GM19324 (cell line): ENCODE results near the gene BACE2.

ENCODE experiments used
- ATAC-seq: cut with Tn5 transposase; IDR thresholded peaks from one replicate; pipeline ENCODE4 v1.9.1; 2021; ENCODE audit warnings: mild to moderate bottlenecking, moderate library complexity; ENCODE audit not compliant: unreplicated experiment, low FRiP score

BACE2 gene

DNA sequence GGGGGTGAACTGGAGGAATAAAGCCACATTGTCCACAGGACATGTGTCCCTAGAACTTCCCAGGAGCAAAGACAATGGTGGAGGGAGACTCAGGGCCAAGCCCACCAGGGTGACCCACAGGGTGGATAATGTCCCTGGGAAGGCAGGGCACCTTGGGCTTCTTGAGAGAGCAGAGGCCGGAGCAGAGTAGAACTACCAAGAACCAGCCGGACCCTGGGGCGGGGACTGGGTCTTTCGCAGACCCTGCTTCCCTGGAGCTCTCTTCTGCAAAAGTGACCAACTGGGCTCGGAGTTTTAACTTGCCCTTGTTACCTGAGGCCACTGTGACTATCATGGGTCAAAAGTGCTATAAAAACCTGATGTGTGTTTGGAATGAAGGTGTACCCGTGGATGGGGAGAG is 147.8 kb downstream of the BACE2 start:
- ATAC-seq: no peak

DNA sequence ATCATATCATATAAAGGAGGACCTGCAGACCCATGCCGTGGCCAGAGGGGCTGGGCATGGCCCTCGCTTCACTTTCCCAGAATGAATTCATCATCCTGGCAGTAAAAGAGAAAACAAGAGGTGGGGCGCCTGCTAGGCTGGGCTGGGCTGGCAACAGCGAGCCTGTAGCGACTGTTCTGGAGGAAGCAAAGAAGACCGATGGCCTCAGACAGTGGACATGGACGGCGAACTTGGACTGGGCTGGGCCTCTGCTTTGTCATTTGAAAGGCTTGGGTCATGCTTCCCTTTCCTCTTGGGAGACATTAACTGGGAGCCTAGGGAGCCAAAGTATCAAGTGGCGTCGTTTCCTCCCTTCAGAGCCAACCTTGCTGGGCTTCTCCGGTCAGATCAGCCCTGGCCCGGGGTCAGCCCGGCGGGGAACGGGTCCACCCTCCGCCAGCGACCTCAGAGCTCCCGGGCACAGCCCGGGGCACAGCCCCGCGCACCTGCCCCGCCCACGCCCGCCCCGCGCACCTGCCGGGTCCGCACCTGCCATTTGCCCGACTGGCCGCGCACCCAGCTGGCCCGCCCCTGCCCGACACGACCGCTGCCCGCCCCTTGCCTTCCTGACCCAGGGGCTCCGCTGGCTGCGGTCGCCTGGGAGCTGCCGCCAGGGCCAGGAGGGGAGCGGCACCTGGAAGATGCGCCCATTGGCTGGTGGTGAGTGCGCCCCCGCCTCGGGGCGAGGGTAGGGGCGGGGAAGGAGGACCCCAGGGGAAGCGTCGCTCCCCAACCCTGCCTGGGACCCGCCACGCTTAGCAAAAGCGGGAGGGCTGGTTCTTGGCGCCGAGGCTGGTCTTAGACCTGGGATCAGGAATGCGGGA is 148.5 kb downstream of the BACE2 start, which contains the start of gene FAM3B:
Gene FAM3B (plus strand): TSS at position 602 of the 863 bp plus-strand sequence. CDS start 79 bp downstream, at position 681.
- no peak for ATAC-seq

- no peak for ATAC-seq
These were observed 149.1 kb downstream of the BACE2 start for GRCh38 chr21:41317063-41317392.

DNA sequence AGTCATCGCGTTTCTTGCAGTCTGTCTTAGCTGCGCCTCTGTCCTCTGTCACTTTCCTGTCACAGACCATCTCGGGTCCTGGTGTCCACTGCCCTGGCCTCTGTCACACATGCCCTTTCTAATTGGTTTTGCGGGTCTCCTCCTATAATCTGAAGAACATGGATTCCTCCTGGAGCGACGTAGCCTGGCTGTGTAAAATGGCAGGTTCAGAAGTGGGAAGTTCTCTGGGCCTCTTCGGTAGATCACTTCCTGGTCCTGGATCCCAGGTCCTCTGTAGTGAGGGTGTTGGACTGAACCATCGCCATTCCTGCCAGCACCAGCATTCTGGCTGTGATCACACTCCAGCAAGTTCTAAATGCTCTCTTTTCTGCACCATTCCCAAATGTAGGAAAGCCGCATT is 149.5 kb downstream of the BACE2 start:
- ATAC-seq: no peak

- ATAC-seq: no peak
These were observed 150.3 kb downstream of the BACE2 start for GRCh38 chr21:41318218-41318617.

GRCh38 chr21:41319273-41319672 is 151.3 kb downstream of the BACE2 start:
- no peak for ATAC-seq

DNA sequence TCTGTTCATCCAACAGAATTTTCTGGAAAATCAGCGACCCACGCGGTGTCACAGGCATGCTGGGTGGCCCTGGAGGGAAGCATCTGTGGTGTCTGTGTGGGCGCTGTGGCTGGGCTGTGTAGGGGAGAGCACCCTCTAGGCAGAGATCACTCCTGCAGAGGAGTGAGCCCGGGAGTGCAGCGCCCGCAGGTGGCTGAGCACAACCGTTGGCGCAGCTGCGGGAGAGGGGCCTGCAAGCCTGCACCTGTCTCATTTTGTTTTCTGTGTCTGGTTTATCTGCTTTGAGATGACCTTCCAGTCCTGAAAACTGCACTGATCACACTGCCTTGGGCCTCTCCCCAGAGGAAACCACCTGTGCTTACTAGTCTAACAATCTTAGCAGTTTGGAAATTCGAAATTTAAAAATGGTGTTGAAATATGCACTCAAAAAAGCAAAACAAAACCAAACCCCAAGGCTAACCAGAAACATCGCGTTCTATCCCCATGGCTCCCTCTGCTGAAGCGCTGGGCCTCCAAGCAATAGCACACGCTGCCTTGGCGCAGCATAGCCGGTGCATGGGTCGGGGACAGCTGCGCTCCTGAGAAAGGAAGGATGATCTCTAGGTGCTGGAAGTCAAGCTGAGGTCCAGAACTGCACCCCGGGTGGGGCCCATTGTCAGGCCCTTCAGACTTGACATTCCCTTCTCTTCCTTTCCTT is 153.4 kb downstream of the BACE2 start:
- ATAC-seq: no peak

- ATAC-seq: no peak
These were observed 154.0 kb downstream of the BACE2 start for GRCh38 chr21:41321908-41322495.

DNA sequence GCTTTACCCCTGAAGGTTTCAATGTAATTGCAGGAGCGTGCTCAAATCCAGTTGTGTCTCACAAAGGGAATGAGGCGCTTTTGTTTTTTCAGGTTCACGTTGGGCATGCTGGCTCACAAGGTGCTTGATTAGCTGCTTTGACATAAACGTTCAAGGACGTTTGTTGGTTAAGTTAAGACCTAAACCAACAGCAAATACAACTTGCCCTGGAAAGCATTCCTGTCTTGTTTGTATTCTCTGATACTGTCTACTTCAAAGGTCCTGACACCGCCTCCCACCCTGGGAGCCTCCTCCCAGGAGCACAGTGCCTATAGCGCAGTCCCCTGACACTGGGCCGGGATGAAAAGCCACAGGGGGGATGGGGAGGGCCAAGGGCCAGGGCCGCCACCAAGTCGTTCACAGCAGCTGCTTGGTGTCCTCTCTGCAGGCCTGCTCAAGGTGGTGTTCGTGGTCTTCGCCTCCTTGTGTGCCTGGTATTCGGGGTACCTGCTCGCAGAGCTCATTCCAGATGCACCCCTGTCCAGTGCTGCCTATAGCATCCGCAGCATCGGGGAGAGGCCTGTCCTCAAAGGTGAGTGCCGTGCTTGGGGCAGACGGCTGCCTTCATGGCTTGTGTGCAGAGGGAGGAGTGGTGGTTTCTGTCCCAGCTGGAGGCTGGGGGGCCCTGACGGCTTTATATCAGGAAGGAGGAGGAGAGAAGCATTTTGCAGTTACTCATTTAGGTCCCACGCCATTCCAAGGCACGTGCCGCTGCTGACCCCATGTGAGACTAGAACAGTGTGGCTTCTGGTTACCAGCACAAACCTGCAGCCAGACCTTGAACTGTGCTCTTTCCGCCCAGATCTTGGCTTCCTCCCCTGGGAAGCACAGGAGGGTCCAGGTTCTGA is 154.8 kb downstream of the BACE2 start:
- ATAC-seq: no peak

DNA sequence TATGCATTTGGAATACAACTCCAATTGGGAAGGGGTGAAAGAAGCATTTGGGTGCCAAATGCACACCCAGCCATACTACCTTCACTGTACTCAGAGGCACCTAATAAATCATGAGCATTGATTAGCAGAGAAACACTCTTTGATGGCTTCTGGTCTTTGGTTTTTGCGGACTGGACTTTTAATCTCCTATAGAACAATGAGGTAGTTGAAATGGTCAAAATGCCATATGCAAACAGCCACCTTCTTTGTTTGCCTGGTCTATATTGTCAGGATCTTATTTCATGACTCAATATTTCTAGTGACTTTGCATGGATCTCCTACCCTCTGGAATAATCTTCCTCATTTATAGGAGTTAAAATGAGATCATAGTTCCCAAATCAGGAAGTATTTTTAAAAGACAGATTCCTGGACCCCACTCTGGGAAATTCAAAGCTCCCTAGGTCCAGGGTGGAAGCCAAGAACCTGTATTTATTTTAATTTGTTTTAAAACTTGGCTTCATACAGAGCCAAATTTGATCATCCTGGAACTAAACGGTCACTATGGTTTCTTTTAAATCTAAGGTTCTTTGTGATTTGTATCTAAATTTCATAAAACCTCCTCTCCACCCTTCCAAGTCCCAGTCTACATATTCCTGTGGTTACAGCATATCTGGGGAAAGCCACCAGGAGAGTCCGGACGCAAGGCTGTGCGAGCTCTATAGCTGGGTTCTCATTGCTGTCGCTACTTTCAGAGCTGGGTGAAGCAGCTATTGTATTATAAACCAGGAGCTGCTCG is 157.4 kb downstream of the BACE2 start:
- no peak for ATAC-seq

GRCh38 chr21:41326414-41327080 is 158.6 kb downstream of the BACE2 start:
- ATAC-seq: no peak

DNA sequence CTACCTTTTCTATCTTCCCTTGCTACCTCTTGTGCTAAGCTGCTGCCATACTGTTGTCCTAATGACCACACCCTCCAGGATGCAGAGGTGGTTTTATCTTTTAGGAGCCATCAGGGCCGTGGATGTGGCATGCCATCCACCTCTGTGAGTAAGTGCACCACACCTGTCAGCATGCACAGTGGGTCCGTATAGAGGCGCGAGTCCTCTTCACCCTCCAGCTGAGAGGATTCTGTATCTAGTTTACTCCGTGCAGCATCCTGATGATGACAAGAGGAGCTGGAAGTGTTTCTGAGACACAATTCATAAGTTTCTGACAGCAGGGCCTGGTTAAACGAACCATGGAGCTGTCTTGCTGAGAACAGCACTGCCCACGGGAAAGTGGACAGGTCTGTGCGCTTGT is 159.8 kb downstream of the BACE2 start:
- no peak for ATAC-seq

GRCh38 chr21:41328660-41329607 is 161.0 kb downstream of the BACE2 start:
- ATAC-seq: no peak
